H1 (cell line): Measurements from ENCODE around the gene CYP4F11. TPM values are rescaled to one million over a fixed set of nuclear protein-coding genes. Genes with fewer than 3 reads are reported as not detected.

ENCODE experiments used
- CTCF ChIA-PET: fragments of 300-600 bp; sonication (Branson Sonifier 250); formaldehyde crosslinking; loops from one replicate; lab custom pipeline; 2021; ENCODE audit not compliant: partially characterized antibody; lab: Charles Lee
- POLR2A ChIA-PET: fragments of 300-600 bp; sonication (Branson Sonifier 250); formaldehyde crosslinking; loops from one replicate; lab custom pipeline; 2021; ENCODE audit warnings: inconsistent platforms; ENCODE audit not compliant: partially characterized antibody; lab: Charles Lee
- DNase-seq, 2 experiments: peaks; one replicate each; pipeline versions ENCODE4 v3.0.0 to v3.0.0-alpha.2; 2010 to 2022; ENCODE audit warnings: low spot score in 2 of 2, low read depth in 1 of 2, mixed read lengths in 1 of 2
- FAIRE-seq: peaks from 2 replicates; lab custom pipeline; 2011; peaks lifted over from hg19 to GRCh38; lab: Jason Lieb, UNC
- H2AFZ ChIP-seq: 2 replicates; pipeline ENCODE4 v1.8.1; 2012; ENCODE audit warnings: low read length, inconsistent platforms
- H2AK5ac ChIP-seq: 2 replicates; pipeline ENCODE4 v1.6.1; 2013; ENCODE audit warnings: low read depth, low read length
- H2BK120ac ChIP-seq: replicated peaks from 2 replicates; pipeline ENCODE3; 2013; ENCODE audit warnings: low read depth, low read length, inconsistent platforms
- H2BK12ac ChIP-seq: 2 replicates; pipeline ENCODE4 v1.6.1; 2013; ENCODE audit warnings: low read depth, low read length
- H2BK15ac ChIP-seq: 2 replicates; pipeline ENCODE4 v1.6.1; 2013; ENCODE audit warnings: low read length
- H2BK20ac ChIP-seq: 2 replicates; pipeline ENCODE4 v1.6.1; 2013; ENCODE audit warnings: low read length
- H2BK5ac ChIP-seq: 2 replicates; pipeline ENCODE4 v1.6.1; 2013; ENCODE audit warnings: low read depth, low read length
- H3K14ac ChIP-seq: 2 replicates; pipeline ENCODE4 v1.6.1; 2013; ENCODE audit warnings: inconsistent platforms; ENCODE audit not compliant: insufficient read length
- H3K18ac ChIP-seq: 2 replicates; pipeline ENCODE4 v1.6.1; 2013; ENCODE audit warnings: low read length; ENCODE audit errors: extremely low read depth
- H3K23ac ChIP-seq: 2 replicates; pipeline ENCODE4 v1.6.1; 2013; ENCODE audit warnings: inconsistent platforms; ENCODE audit not compliant: insufficient read length
- H3K23me2 ChIP-seq: 2 replicates; pipeline ENCODE4 v1.6.1; 2013; ENCODE audit warnings: low read depth, low read length
- H3K27ac ChIP-seq: 2 replicates; pipeline ENCODE4 v1.6.1; 2011; ENCODE audit warnings: low read depth, low read length, inconsistent platforms
- H3K27me3 ChIP-seq, 4 experiments: replicated peaks in 1 of 4; 1 replicate in 1 of 4; 2 replicates in 3 of 4; pipeline versions ENCODE4 v1.6.1 to v1.8.1; 2011 to 2013; ENCODE audit warnings: low read length in 3 of 4, mild to moderate bottlenecking in 3 of 4, inconsistent platforms in 2 of 4, mixed read lengths in 2 of 4, moderate library complexity in 1 of 4; ENCODE audit not compliant: control insufficient read depth in 3 of 4, insufficient read depth in 3 of 4; ENCODE audit errors: extremely low read depth in 1 of 4
- H3K36me3 ChIP-seq, 4 experiments: 2 replicates each; pipeline versions ENCODE4 v1.6.1 to v1.8.1; 2011 to 2013; ENCODE audit warnings: mild to moderate bottlenecking in 4 of 4, low read length in 3 of 4, moderate library complexity in 2 of 4, control low read depth in 1 of 4, inconsistent platforms in 1 of 4; ENCODE audit not compliant: insufficient read depth in 4 of 4, control insufficient read depth in 2 of 4
- H3K4ac ChIP-seq: replicated peaks from 2 replicates; pipeline ENCODE3; 2013; ENCODE audit warnings: low read length, low read depth, mixed read lengths, inconsistent platforms; ENCODE audit not compliant: insufficient read length
- H3K4me1 ChIP-seq, 4 experiments: replicated peaks in 1 of 4; 1 replicate in 1 of 4; 2 replicates in 3 of 4; pipeline versions ENCODE4 v1.6.1 to v1.8.1; 2011 to 2013; ENCODE audit warnings: low read length in 3 of 4, inconsistent platforms in 2 of 4, mixed read lengths in 1 of 4; ENCODE audit not compliant: insufficient read depth in 4 of 4, control insufficient read depth in 3 of 4
- H3K4me2 ChIP-seq, 2 experiments: 2 replicates each; pipeline versions ENCODE4 v1.6.1 to v1.8.1; 2011 to 2013; ENCODE audit warnings: low read depth in 2 of 2, low read length in 2 of 2, control low read depth in 1 of 2, inconsistent platforms in 1 of 2, mild to moderate bottlenecking in 1 of 2; ENCODE audit not compliant: insufficient read depth in 1 of 2
- H3K4me3 ChIP-seq, 4 experiments: fragments of 200-600, 300-600 bp in 1 of 4; sonication (generic), shearing (Covaris generic), sonication (Bioruptor Twin) in 1 of 4; 2 replicates each; pipeline versions ENCODE4 v1.5.1 to v1.8.1; 2011 to 2016; ENCODE audit warnings: low read length in 4 of 4, low read depth in 3 of 4, control low read depth in 2 of 4, inconsistent platforms in 2 of 4, mild to moderate bottlenecking in 2 of 4, mixed read lengths in 1 of 4, moderate library complexity in 1 of 4; ENCODE audit not compliant: insufficient read depth in 2 of 4; ENCODE audit errors: extremely low read depth in 1 of 4
- H3K56ac ChIP-seq: replicated peaks from 2 replicates; pipeline ENCODE3; 2013; ENCODE audit warnings: low read depth, mild to moderate bottlenecking, mixed read lengths, low read length, inconsistent platforms; ENCODE audit not compliant: insufficient read length
- H3K79me1 ChIP-seq: 2 replicates; pipeline ENCODE4 v1.6.1; 2013; ENCODE audit warnings: low read depth, low read length, control low read depth
- H3K79me2 ChIP-seq, 2 experiments: 2 replicates each; pipeline versions ENCODE4 v1.6.1 to v1.8.1; 2012 to 2013; ENCODE audit warnings: low read length in 2 of 2, mild to moderate bottlenecking in 2 of 2, inconsistent platforms in 1 of 2; ENCODE audit not compliant: insufficient read depth in 2 of 2, control insufficient read depth in 1 of 2
- H3K9ac ChIP-seq, 4 experiments: replicated peaks in 1 of 4; 1 replicate in 1 of 4; 2 replicates in 3 of 4; pipeline versions ENCODE4 v1.6.1 to v1.8.1; 2011 to 2013; ENCODE audit warnings: low read depth in 3 of 4, low read length in 3 of 4, control low read depth in 2 of 4, mild to moderate bottlenecking in 2 of 4, moderate library complexity in 2 of 4, inconsistent platforms in 1 of 4; ENCODE audit errors: extremely low read depth in 1 of 4
- H3K9me3 ChIP-seq, 2 experiments: 2 replicates each; pipeline versions ENCODE4 v1.6.1 to v1.8.1; 2012 to 2013; ENCODE audit warnings: mild to moderate bottlenecking in 2 of 2, moderate library complexity in 2 of 2, control low read depth in 1 of 2, inconsistent platforms in 1 of 2, low read depth in 1 of 2, low read length in 1 of 2, mixed read lengths in 1 of 2; ENCODE audit not compliant: insufficient read depth in 2 of 2
- H4K20me1 ChIP-seq, 2 experiments: replicated peaks in 1 of 2; 2 replicates each; pipeline versions ENCODE3 to v1.8.1; 2011 to 2013; ENCODE audit warnings: inconsistent platforms in 2 of 2, low read length in 2 of 2, mild to moderate bottlenecking in 1 of 2; ENCODE audit not compliant: insufficient read depth in 2 of 2, control insufficient read depth in 1 of 2
- H4K5ac ChIP-seq: 2 replicates; pipeline ENCODE4 v1.6.1; 2013; ENCODE audit warnings: low read length, low read depth, mixed read lengths, inconsistent platforms; ENCODE audit not compliant: insufficient read length
- H4K8ac ChIP-seq: 2 replicates; pipeline ENCODE4 v1.8.0; 2013; ENCODE audit warnings: mild to moderate bottlenecking, moderate library complexity, low read length, inconsistent platforms; ENCODE audit not compliant: insufficient read depth; ENCODE audit errors: extremely low read depth
- H4K91ac ChIP-seq: replicated peaks from 2 replicates; pipeline ENCODE3; 2013; ENCODE audit warnings: low read length, mixed read lengths, inconsistent platforms; ENCODE audit not compliant: insufficient read length
- CHD2 ChIP-seq: IDR thresholded peaks from 2 replicates; pipeline ENCODE4 v1.6.1; 2012; ENCODE audit warnings: low read length, improper control_type of control experiment
- CREB1 ChIP-seq: IDR thresholded peaks from 2 replicates; pipeline ENCODE4 v1.6.1; 2012; ENCODE audit warnings: inconsistent platforms
- GTF2F1 ChIP-seq: IDR thresholded peaks from 2 replicates; pipeline ENCODE4 v1.6.1; 2012; ENCODE audit warnings: low read depth, low read length, improper control_type of control experiment, borderline replicate concordance
- HDAC6 ChIP-seq: IDR thresholded peaks from one replicate; pipeline ENCODE4 v1.7.1; 2012; ENCODE audit warnings: low read depth, mild to moderate bottlenecking, inconsistent platforms, low read length, moderate library complexity
- KDM1A ChIP-seq: fragments of 200-600, 300-600 bp; sonication (generic); IDR thresholded peaks from 2 replicates; pipeline ENCODE4 v1.7.1; 2016; ENCODE audit warnings: mild to moderate bottlenecking, low read length, borderline replicate concordance
- MAFK ChIP-seq: IDR thresholded peaks from 2 replicates; pipeline ENCODE4 v1.6.1; 2012; ENCODE audit warnings: low read depth, mild to moderate bottlenecking, improper control_type of control experiment, low read length
- RFX5 ChIP-seq: IDR thresholded peaks from 2 replicates; pipeline ENCODE4 v1.6.1; 2011; ENCODE audit warnings: low read depth, low read length, improper control_type of control experiment, borderline replicate concordance
- SIX5 ChIP-seq: IDR thresholded peaks from 2 replicates; pipeline ENCODE4 v1.6.1; 2011; ENCODE audit warnings: mild to moderate bottlenecking, low read depth, low read length
- WGBS, 2 experiments: shearing (Covaris generic) in 1 of 2; methylation state at CpG; one replicate each; pipeline versions ENCODE4 v1.1.6 to v1.1.7; 2013 to 2015; ENCODE audit warnings: low lambda C conversion rate in 2 of 2, mixed read lengths in 2 of 2, inconsistent platforms in 1 of 2, low coverage in 1 of 2, missing lambda C conversion rate in 1 of 2; ENCODE audit not compliant: insufficient replicate concordance in 2 of 2, insufficient coverage in 1 of 2, insufficient read length in 1 of 2; ENCODE audit errors: extremely low coverage in 1 of 2, missing lambda C conversion rate in 1 of 2; 5-methylcytosine and 5-hydroxymethylcytosine counted together
- polyA plus RNA-seq, 7 experiments: library from polyadenylated mRNA; depleted of rRNA in 3 of 7; stranded (reverse) in 5 of 7; unstranded in 2 of 7; fragments of >200 nt in 5 of 7; fragments of 200-250 nt in 2 of 7; gene quantifications; 1 replicate in 5 of 7; 2 replicates in 1 of 7; 4 replicates in 1 of 7; pipeline versions ENCODE4 v1.2.1 to v1.2.3, GENCODE V29; 2011 to 2013; ENCODE audit warnings: missing spikeins in 2 of 7, mixed read lengths in 2 of 7
- total RNA-seq: library from RNA; stranded (reverse); fragmentation: NEBNext Ultra II Directional; extraction: Animal tissue kit (Norgen Biotek cat#: 25700); gene quantifications from 2 replicates; pipeline ENCODE4 v1.2.1, GENCODE V29; 2021

CYP4F11 gene
- total and polyA plus RNA-seq, 2 of the 8 experiments (the other 6 are each of a cell fraction or from before 2014, with no cell fraction given), result not detected

DNA sequence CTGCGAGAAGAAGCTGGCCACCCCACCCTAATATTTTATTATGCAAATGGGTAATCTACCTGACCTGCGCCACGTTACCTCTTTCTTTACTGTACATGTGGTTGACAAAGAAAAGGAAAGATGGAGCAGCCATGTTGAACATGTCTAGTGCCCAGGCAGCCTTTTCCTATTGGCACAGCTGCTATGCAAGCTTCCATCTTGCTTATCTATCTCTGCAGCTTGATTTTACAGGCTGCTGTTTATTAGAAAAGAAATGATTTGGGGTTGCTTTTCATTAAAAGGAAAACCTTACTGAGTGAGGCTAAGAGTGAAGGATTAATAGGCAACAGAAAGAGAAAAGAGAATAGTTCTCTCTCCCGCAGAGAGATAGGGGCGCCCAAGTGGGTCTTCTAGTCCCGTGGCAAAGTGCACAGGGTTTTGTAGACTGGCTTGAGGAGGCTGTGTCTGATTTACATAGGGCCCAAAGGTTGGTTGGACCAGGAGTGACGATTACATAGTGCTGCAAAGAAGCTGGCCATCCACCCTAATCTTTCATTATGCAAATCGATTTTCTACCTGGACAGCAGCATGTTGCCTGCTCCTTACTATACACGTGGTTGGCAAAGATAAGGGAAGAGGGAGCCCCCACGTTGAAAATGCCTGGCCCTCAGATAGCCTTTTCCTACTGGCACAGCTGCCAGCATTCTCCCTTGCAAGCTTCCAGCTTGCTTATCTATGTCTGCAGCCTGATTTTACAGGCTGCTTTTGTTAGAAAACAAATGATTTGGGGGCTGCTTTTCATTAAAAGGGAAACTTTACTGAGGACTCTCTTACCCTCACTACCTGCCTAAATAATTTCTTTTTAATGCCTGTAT is 42.7 kb upstream of the CYP4F11 start:
- ChIA-PET CTCF (interaction anchor here (0.6 kb wide), 1 partner anchor 348 kb away, joined by 4 read pairs; no protein-coding TSS in a partner anchor), POLR2A (no interaction called here)
- Histone ChIP-seq H2BK5ac (no peak overlapping the region), H3K27me3 (no peaks in the 10 kb centered on the region), H3K79me2 (no peaks in the 10 kb centered on the region), H3K18ac (no peak overlapping the region), H4K5ac (no peak overlapping the region), H3K23ac (no peak overlapping the region), H3K4me1 (no peaks in the 10 kb centered on the region), H4K8ac (no peak overlapping the region), H2AK5ac (no peak overlapping the region), H2BK120ac (no peak overlapping the region), H3K23me2 (no peaks in the 10 kb centered on the region), H2AFZ (no peak overlapping the region), H3K4me2 (no peak overlapping the region), H4K91ac (no peak overlapping the region), H3K36me3 (no peaks in the 10 kb centered on the region; a peak in 1 of 8 replicates), H3K27ac (no peak overlapping the region), H3K4ac (no peak overlapping the region), H3K56ac (no peak overlapping the region), H3K14ac (no peak overlapping the region), H3K9ac (no peak overlapping the region), H3K4me3 (no peak overlapping the region), H3K79me1 (no peaks in the 10 kb centered on the region), H2BK12ac (no peak overlapping the region), H4K20me1 (no peaks in the 10 kb centered on the region), H2BK20ac (no peak overlapping the region), H3K9me3 (peaks cover 78 to 86% of the 10 kb centered on the region in 2 experiments), H2BK15ac (no peak overlapping the region)
- TF ChIP-seq RFX5 (no peak), CHD2 (no peak), CREB1 (no peak), HDAC6 (no peak), SIX5 (no peak), MAFK (no peak), KDM1A (no peak), GTF2F1 (no peak)
- FAIRE-seq (no peak), DNase-seq (no peak)
- 52% methylated on average over 10 of the region's 10 CpGs; no CpG with 5 or more reads in 1 of the 2 experiments for WGBS, 2 experiments
